Measurements from ENCODE around the gene ATP11A. TPM values are rescaled to one million over a fixed set of nuclear protein-coding genes. Genes with fewer than 3 reads are reported as not detected.
"Not testable (repeated sequence)": the region's sequence is repeated elsewhere in the genome, so short reads cannot be mapped to it uniquely, and the experiment has no call there.

The ATP11A gene
- total and polyA plus RNA-seq, 9 donors: 6.6 to 72.7 (median 34.9) TPM

- WGBS, 3 donors: 81 to 88% (median 84%) methylated on average over 4 of the region's 4 CpGs
- intact Hi-C loops (cut with DNase I): no loop called here
- Histone ChIP-seq H3K27ac (no peak overlapping the region), H3K36me3 (no peaks in the 10 kb centered on the region), H3K4me3 (no peak overlapping the region), H3K4me1 (ENCODE audit: insufficient read depth) (no peaks in the 10 kb centered on the region), H3K9me3 (no peaks in the 10 kb centered on the region), H3K27me3 (no peaks in the 10 kb centered on the region)
- no peak for TF ChIP-seq EP300 (IDR thresholded peaks at IDR 0.05)
- DNase-seq: no peak
Observed at GRCh38 chr13:112795277-112795676, 105.4 kb downstream of the ATP11A start.

DNA sequence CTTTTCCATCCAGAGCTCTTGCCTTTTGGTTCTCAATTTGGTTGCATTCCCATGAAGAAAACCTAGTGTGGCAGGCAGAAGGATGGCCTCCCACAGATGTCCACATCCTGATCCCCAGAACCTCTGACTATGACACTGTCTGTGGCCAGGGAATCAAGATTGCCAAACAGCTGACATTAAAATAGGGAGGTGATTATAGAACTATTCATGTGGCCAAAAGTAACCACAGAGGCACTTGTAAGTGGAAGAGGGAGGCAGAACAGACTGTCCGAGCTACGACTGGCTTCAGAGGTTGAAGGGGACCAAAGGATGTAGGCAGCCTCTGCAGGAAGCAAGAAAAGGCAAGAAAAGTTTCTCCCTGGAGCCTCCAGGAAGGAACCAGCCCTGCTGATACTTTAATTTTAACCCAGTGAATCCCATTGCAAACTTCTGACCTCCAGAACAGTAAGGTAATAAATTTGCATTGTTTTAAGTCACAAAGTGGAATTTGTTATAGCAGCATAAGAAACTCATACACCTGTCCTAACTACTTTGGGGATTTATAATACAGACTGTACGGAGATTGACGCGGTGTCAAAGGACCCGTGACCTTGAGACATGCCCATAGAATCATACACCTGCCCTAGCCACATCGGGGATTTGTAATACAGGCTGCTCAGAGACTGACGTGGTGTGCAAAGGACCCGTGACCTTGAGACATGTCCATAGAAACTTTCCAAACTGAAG, 106.5 kb downstream of the ATP11A start:
- TF ChIP-seq EP300 (IDR thresholded peaks at IDR 0.05) (no peak), POLR2A (IDR thresholded peaks at IDR 0.05) (no peak)
- TF ChIP-seq, protein P1, sequence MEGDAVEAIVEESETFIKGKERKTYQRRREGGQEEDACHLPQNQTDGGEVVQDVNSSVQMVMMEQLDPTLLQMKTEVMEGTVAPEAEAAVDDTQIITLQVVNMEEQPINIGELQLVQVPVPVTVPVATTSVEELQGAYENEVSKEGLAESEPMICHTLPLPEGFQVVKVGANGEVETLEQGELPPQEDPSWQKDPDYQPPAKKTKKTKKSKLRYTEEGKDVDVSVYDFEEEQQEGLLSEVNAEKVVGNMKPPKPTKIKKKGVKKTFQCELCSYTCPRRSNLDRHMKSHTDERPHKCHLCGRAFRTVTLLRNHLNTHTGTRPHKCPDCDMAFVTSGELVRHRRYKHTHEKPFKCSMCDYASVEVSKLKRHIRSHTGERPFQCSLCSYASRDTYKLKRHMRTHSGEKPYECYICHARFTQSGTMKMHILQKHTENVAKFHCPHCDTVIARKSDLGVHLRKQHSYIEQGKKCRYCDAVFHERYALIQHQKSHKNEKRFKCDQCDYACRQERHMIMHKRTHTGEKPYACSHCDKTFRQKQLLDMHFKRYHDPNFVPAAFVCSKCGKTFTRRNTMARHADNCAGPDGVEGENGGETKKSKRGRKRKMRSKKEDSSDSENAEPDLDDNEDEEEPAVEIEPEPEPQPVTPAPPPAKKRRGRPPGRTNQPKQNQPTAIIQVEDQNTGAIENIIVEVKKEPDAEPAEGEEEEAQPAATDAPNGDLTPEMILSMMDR (IDR thresholded peaks at IDR 0.05): no peak
- H3K9me3 ChIP-seq: no peaks in the 10 kb centered on the region

GRCh38 chr13:112799394-112799793, 109.6 kb downstream of the ATP11A start:
- Histone ChIP-seq H3K4me3 (no peak overlapping the region), H3K9me3 (no peaks in the 10 kb centered on the region), H3K36me3 (no peaks in the 10 kb centered on the region), H3K27ac (no peak overlapping the region), H3K4me1 (ENCODE audit: insufficient read depth) (no peaks in the 10 kb centered on the region), H3K27me3 (no peaks in the 10 kb centered on the region)
- TF ChIP-seq, protein P1 (IDR thresholded peaks at IDR 0.05): no peak
- no peak for TF ChIP-seq EP300 (IDR thresholded peaks at IDR 0.05)
- TF ChIP-seq POLR2A (IDR thresholded peaks at IDR 0.05): no peak
- DNase-seq: no peak
- 95 to 100% (median 97%) methylated on average over 1 of the region's 1 CpG for WGBS, 3 donors
- intact Hi-C loops (cut with DNase I): no loop called here

More for the DNA sequence above, 106.5 kb downstream of the ATP11A start:
- Histone ChIP-seq H3K36me3 (no peaks in the 10 kb centered on the region), H3K27me3 (no peaks in the 10 kb centered on the region), H3K27ac (no peak overlapping the region), H3K4me3 (no peak overlapping the region), H3K4me1 (ENCODE audit: insufficient read depth) (no peaks in the 10 kb centered on the region)
- intact Hi-C loops (cut with DNase I): no loop called here
- WGBS, 3 donors: 93 to 95% (median 94%) methylated on average over 9 of the region's 9 CpGs
- DNase-seq: no peak

- no peaks in the 10 kb centered on the region for H3K4me1 ChIP-seq (ENCODE audit: insufficient read depth)
- no peak for DNase-seq
- no peaks in the 10 kb centered on the region for H3K27me3 ChIP-seq
- no peak overlapping the region for H3K4me3 ChIP-seq
- WGBS, 3 donors: 96 to 100% (median 99%) methylated on average over 1 of the region's 1 CpG
- intact Hi-C loops (cut with DNase I): no loop called here
- H3K27ac ChIP-seq: no peak overlapping the region
- H3K9me3 ChIP-seq: no peaks in the 10 kb centered on the region
- TF ChIP-seq POLR2A (IDR thresholded peaks at IDR 0.05) (no peak), EP300 (IDR thresholded peaks at IDR 0.05) (no peak)
- TF ChIP-seq, protein P1 (IDR thresholded peaks at IDR 0.05): no peak
- H3K36me3 ChIP-seq: no peaks in the 10 kb centered on the region
Observed at GRCh38 chr13:112800057-112800456, 110.2 kb downstream of the ATP11A start.

GRCh38 chr13:112800807-112801206, 111.0 kb downstream of the ATP11A start:
- intact Hi-C loops (cut with DNase I); H3K27me3 ChIP-seq; H3K4me3 ChIP-seq; H3K27ac ChIP-seq; H3K4me1 ChIP-seq (ENCODE audit: insufficient read depth); DNase-seq; H3K9me3 ChIP-seq; H3K36me3 ChIP-seq: not testable (repeated sequence)
- WGBS, 3 donors: 91 to 96% (median 95%) methylated on average over 5 of the region's 6 CpGs
